CD4-positive, alpha-beta T cell (primary cell): Measurements from ENCODE around the gene ATF2. TPM values are rescaled to one million over a fixed set of nuclear protein-coding genes. Genes with fewer than 3 reads are reported as not detected.

Experiments used
- ATAC-seq: fragments of 200-7000 bp; cut with Tn5 transposase; one replicate; pipeline ENCODE4 v1.10.0; 2022; ENCODE audit warnings: mild to moderate bottlenecking; ENCODE audit not compliant: poor library complexity
- CTCF ChIA-PET: fragments of 350-600 bp; sonication (Branson Sonifier 250); formaldehyde crosslinking; loops from one replicate; lab custom pipeline; 2021; ENCODE audit warnings: antibody characterized with exemption, inconsistent platforms; lab: Charles Lee
- POLR2A ChIA-PET: fragments of 350-600 bp; sonication (Branson Sonifier 250); formaldehyde crosslinking; loops from one replicate; lab custom pipeline; 2021; ENCODE audit warnings: antibody characterized with exemption, inconsistent platforms; lab: Charles Lee
- DNase-seq, 14 experiments: peaks; one replicate each; pipeline ENCODE4 v3.0.0-alpha.2; 2013 to 2020; ENCODE audit warnings: mixed read lengths in 2 of 14
- H3K27ac ChIP-seq, 2 donors: one replicate each; pipeline versions ENCODE4 v1.5.1 to v1.7.0; 2013; ENCODE audit warnings: low read length in 2 of 2, low read depth in 1 of 2, mild to moderate bottlenecking in 1 of 2
- H3K27me3 ChIP-seq, 2 experiments: 1 replicate in 1 of 2; 2 replicates in 1 of 2; pipeline versions ENCODE4 v1.6.1 to v1.7.0; 2013; ENCODE audit warnings: low read length in 2 of 2, control low read depth in 1 of 2, mild to moderate bottlenecking in 1 of 2, moderate library complexity in 1 of 2; ENCODE audit not compliant: insufficient read depth in 2 of 2, control insufficient read depth in 1 of 2
- H3K36me3 ChIP-seq: one replicate; pipeline ENCODE4 v1.6.1; 2013; ENCODE audit warnings: low read length, control low read depth; ENCODE audit not compliant: insufficient read depth
- H3K4me1 ChIP-seq: one replicate; pipeline ENCODE4 v1.6.1; 2013; ENCODE audit warnings: low read length, control low read depth; ENCODE audit not compliant: insufficient read depth
- H3K4me3 ChIP-seq: one replicate; pipeline ENCODE4 v1.5.1; 2013; ENCODE audit warnings: mild to moderate bottlenecking, low read length, moderate library complexity
- H3K9me3 ChIP-seq, 2 experiments: 1 replicate in 1 of 2; 2 replicates in 1 of 2; pipeline versions ENCODE4 v1.6.1 to v1.7.0; 2013; ENCODE audit warnings: low read length in 2 of 2, mild to moderate bottlenecking in 2 of 2, control low read depth in 1 of 2, moderate library complexity in 1 of 2; ENCODE audit not compliant: control insufficient read depth in 1 of 2, insufficient read depth in 1 of 2
- H3K27ac Mint-ChIP-seq: one replicate; pipeline ENCODE4 v1.8.0; 2020; ENCODE audit warnings: mixed read lengths
- H3K27me3 Mint-ChIP-seq: one replicate; pipeline ENCODE4 v1.8.0; 2021; ENCODE audit warnings: mixed read lengths
- H3K36me3 Mint-ChIP-seq: one replicate; pipeline ENCODE4 v1.8.0; 2021; ENCODE audit warnings: low read depth, mixed read lengths
- H3K4me1 Mint-ChIP-seq: one replicate; pipeline ENCODE4 v1.8.0; 2021; ENCODE audit warnings: low read depth, mixed read lengths
- H3K4me3 Mint-ChIP-seq: one replicate; pipeline ENCODE4 v1.8.0; 2020; ENCODE audit warnings: mild to moderate bottlenecking, mixed read lengths
- H3K9me3 Mint-ChIP-seq: one replicate; pipeline ENCODE4 v1.8.0; 2020; ENCODE audit warnings: mixed read lengths
- CTCF ChIP-seq: fragments of 200-600 bp; IDR thresholded peaks from one replicate; pipeline ENCODE4 v1.8.0; 2022; ENCODE audit warnings: antibody characterized with exemption, mild to moderate bottlenecking
- intact Hi-C, 2 experiments: fragments of 100-400 bp; cut with DNase I in 1 of 2; cut with micrococcal nuclease in 1 of 2; formaldehyde crosslinking; loops; one replicate each; pipeline versions ENCODE4 v1.15.1 to v1.9.0; 2023 to 2025; cut with DNase I, micrococcal nuclease
- total RNA-seq, 174 experiments: library from RNA in 2 of 174; stranded (reverse) in 2 of 174; gene quantifications; one replicate each; pipeline ENCODE4 v1.2.3 and lab custom pipeline; 2021 to 2026

ATF2 gene
- total RNA-seq, 2 experiments from 2014 or later = 44.7 to 44.8 TPM

DNA sequence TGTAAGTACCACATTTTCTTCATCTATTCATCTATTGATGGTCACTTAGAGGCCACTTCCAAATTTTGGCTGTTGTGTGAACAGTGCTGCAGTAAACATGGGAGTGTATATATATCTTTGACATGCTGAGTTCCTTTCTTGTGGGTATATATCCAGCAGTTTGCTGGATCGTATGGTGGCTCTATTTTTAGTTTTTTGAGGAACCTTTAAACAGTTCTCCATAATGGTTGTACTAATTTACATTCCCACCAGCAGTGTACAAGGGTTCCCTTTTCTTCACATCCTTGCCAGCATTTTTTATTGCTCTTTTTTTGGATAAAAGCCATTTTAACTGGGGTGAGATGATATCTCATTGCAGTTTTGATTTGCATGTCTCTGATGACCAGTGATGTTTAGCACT, 20.8 kb upstream of the ATF2 start:
- Mint-ChIP-seq H3K9me3 (peaks cover 3% of the 10 kb centered on the region), H3K36me3 (no peaks in the 10 kb centered on the region), H3K4me3 (no peak overlapping the region), H3K27me3 (peaks cover 42% of the 10 kb centered on the region), H3K4me1 (no peaks in the 10 kb centered on the region), H3K27ac (no peak overlapping the region)
- ChIA-PET CTCF (no interaction called here), POLR2A (no interaction called here)
- DNase-seq = no peak
- H3K36me3 ChIP-seq = no peaks in the 10 kb centered on the region
- ATAC-seq = no peak
- intact Hi-C loops = loop anchor here in 1 of 2 experiments (5.0 to 10.0 kb wide), 2 partner anchors 76 to 816 kb away; partner anchors contain the start of gene LNPK
- TF ChIP-seq CTCF = no peak
- no peak overlapping the region for H3K27ac ChIP-seq
- H3K27me3 ChIP-seq = peaks cover 0 to 6% of the 10 kb centered on the region in 2 experiments
- no peak overlapping the region for H3K4me3 ChIP-seq
- H3K9me3 ChIP-seq = no peaks in the 10 kb centered on the region
- H3K4me1 ChIP-seq = no peaks in the 10 kb centered on the region

DNA sequence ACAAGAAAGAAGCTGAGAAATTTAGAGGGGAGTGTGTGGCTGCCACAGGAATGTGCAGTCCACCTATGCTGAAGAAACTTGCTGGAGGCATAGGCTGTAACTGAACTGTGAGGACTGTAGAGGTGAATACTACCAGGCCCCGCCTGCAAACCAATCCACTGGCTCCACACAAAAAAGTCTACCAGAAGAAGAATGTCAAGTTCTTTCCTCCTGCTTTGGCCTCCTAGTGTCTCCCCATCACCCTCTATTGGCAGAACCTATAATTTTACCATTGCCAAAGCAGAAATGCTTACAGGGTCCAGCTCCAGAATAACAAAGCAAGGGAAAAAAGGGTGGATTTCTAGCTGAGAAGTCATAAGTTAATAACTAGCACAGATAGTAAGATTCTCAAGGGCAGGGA, 19.4 kb upstream of the ATF2 start:
- Mint-ChIP-seq H3K27ac (no peak overlapping the region), H3K36me3 (no peaks in the 10 kb centered on the region), H3K4me1 (peaks cover 2% of the 10 kb centered on the region), H3K27me3 (peaks cover 35% of the 10 kb centered on the region), H3K4me3 (no peak overlapping the region), H3K9me3 (no peaks in the 10 kb centered on the region)
- Histone ChIP-seq H3K36me3 (no peaks in the 10 kb centered on the region), H3K4me3 (no peak overlapping the region), H3K27ac (no peak overlapping the region), H3K9me3 (no peaks in the 10 kb centered on the region), H3K4me1 (no peaks in the 10 kb centered on the region), H3K27me3 (peaks cover 0 to 6% of the 10 kb centered on the region in 2 experiments)
- ChIA-PET POLR2A (no interaction called here), CTCF (interaction anchor here (0.6 to 1.3 kb wide), 3 partner anchors 9 to 179 kb away, joined by 3 to 7 read pairs (median 3); no protein-coding TSS in a partner anchor)
- intact Hi-C loops = loop anchor here in 1 of 2 experiments (5.0 to 10.0 kb wide), 2 partner anchors 75 to 817 kb away; partner anchors contain the start of gene LNPK
- ATAC-seq (peak; percentile 69), DNase-seq (peak in 3 of 14 experiments; percentile 27 to 44 (median 39))
- TF ChIP-seq CTCF = peak; percentile 27

DNA sequence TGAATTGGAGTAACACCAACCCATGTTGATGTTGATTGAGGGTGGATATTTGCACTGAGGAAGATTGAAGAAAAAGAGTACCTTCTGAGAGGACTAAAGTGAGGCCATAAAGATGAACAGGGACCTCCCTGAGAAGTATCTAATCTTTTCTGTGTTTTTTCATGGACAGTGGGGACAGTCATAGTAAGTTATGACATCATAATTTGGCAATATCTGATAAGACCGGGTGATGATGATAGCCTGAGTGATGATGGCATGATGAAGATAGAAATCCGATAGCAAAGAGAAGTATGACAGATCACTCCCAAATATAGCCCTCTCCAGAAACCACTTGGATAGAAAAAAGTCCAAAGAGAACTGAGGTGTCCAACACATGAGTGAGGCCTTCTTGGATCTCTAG, 15.7 kb upstream of the ATF2 start:
- TF ChIP-seq CTCF = no peak
- ChIA-PET CTCF (no interaction called here), POLR2A (no interaction called here)
- Mint-ChIP-seq H3K27ac (peak overlapping the region; percentile 36), H3K36me3 (peaks cover 30% of the 10 kb centered on the region), H3K27me3 (peaks cover 4% of the 10 kb centered on the region), H3K9me3 (peaks cover 2% of the 10 kb centered on the region), H3K4me1 (peaks cover 29% of the 10 kb centered on the region), H3K4me3 (no peak overlapping the region)
- peaks cover 11% of the 10 kb centered on the region for H3K36me3 ChIP-seq
- H3K27ac ChIP-seq = no peak overlapping the region
- intact Hi-C loops = loop anchor here (5.0 to 10.0 kb wide), 2 partner anchors 71 to 821 kb away; partner anchors contain the start of gene LNPK (in 1 of the 2)
- ATAC-seq (no peak), DNase-seq (no peak)
- no peak overlapping the region for H3K4me3 ChIP-seq
- peaks cover 0 to 4% of the 10 kb centered on the region in 2 experiments for H3K27me3 ChIP-seq
- H3K9me3 ChIP-seq = no peaks in the 10 kb centered on the region
- H3K4me1 ChIP-seq = peaks cover 16% of the 10 kb centered on the region
